GM21390 (cell line): Measurements from ENCODE around the gene SLC4A4.

Experiments used
- ATAC-seq: cut with Tn5 transposase; IDR thresholded peaks from one replicate; pipeline ENCODE4 v1.9.1; 2021; ENCODE audit not compliant: unreplicated experiment

SLC4A4 gene

DNA sequence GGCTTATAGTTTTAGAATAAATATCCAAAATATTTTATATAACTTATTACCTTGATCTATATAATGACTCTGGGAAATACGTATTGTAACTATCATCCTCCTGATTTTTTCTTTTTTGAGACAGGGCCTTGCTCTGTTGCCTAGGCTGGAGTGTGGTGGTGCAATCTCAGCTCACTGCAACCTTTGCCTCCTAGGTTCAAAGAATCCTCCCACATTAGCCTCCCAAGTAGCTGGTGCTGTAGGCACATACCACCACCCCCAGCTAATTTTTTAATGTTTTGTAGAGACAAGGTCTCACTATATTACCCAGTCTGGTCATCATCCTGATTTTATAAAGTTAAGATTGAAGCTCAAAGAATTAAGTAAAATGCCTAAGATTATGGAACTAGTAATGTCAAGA is 193.6 kb downstream of the SLC4A4 start:
- ATAC-seq, result no peak

DNA sequence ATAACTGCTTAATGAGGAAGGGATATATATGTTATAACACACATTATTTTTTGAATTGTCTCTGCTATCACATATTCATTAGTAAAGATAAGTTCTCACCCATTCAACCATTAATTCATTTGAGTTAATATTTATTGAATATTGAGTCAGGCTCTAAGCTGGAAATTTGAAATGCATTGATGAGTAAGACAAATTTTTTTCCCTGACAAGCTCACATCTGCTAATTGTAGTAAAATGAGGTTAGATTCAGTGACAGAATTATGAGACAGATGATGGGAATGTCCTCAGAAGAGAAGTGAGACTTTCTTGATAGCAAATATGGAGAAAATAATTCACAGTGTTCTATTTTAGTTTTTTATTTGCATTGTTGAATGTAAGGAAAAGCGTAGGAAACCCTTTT is 194.3 kb downstream of the SLC4A4 start:
- ATAC-seq, result no peak

DNA sequence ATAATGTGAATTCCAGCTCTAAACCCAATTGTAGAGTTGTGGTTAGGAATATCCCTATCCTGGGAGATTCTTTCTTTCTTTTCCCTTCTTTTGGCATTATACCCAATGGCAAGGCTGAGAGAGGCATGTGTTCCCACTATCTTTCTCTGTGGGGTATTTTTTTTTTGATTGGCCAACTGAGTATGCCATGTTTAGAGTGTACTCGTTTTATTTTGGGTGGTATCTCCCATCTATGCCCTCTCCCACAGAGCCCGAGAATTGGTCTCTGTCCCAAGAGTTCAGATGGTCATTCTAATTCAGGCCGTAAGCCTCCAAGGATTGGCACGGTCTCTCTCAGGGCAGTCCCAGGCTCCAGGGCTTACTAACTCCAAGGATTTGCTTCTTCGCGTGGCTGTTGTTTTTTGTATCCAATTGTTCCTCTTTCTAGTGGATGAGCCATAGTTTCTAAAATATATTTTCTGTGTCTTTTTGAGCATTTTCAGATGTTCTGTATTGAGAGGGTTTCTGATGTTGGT is 198.8 kb downstream of the SLC4A4 start:
- no peak for ATAC-seq

- no peak for ATAC-seq
These were observed 199.7 kb downstream of the SLC4A4 start for GRCh38 chr4:71538528-71538927.

DNA sequence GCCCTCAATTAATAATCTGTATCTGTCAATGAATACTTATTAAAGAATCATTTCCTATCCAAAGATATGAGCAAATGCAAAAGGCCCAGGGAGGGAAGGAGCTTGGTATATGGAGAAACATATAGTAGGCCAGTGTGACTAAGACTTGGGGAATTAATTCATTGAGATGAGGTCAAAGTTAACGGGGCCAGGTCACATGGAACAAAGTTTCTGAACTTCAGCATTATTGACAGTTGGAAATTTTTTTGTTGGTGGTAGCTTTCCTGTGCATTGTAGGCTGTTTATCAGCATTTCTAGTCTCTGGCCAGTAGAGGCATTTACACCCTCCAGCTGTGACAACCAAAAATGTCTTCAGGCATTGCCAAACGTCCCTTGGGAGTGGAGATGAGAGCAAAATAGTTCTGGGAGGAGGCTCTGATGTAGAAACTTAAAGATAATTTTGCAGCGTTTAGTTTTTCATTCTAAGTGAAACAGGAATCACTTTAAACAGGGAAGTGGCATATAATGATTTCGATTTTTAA is 202.0 kb downstream of the SLC4A4 start:
- ATAC-seq, result no peak

DNA sequence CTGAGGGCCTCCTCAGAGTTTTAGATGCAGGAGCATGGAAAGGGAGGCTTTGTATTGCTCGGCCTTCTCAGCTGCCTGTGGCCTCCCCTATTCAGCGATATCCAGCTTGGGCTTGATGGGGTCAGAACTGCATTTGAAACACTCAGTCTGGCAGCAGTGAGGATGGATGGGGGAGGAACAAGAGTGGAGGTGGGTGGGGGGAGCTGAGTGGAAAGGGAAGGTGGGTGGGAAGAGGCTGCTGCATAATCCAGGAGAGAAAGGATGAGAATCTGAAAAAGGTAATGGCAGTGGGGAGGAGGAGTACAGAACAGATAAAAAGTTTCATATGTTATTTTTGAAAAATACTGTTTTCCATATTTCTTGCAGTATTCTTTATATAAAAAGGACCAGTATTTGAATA is 202.7 kb downstream of the SLC4A4 start:
- ATAC-seq, result no peak

GRCh38 chr4:71545168-71545567 is 206.3 kb downstream of the SLC4A4 start:
- ATAC-seq, result no peak

DNA sequence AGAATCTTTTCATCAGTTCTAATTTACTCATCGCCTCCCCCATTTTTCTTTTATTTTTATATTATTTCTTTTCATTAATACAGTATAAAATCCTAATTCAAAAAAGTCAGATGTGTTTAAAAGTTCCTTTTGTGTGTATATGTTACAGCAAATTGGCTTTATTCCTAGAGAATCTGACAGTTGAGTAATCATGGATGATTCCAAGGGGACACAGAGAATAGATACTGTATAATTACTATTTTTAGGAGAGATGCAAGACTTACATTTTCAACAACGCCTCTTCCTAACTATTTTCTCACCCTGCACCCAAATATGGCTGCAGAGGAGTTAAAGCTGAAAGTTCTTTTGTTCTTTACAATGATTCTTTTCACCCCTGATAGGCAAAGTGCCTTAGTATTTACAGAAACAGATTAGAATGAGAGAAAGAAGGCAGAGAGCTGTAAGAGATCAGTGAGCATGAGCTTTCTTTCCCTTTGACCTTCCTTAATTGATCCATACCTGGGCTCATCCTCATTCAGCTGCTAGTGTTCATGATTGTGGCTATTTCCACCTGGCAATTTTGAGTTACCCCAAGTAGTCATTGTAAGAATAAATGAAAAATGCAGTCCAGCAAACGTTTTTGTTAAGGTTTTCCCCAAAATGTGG is 210.8 kb downstream of the SLC4A4 start:
- ATAC-seq, result no peak

GRCh38 chr4:71550220-71551165 is 211.7 kb downstream of the SLC4A4 start:
- no peak for ATAC-seq

DNA sequence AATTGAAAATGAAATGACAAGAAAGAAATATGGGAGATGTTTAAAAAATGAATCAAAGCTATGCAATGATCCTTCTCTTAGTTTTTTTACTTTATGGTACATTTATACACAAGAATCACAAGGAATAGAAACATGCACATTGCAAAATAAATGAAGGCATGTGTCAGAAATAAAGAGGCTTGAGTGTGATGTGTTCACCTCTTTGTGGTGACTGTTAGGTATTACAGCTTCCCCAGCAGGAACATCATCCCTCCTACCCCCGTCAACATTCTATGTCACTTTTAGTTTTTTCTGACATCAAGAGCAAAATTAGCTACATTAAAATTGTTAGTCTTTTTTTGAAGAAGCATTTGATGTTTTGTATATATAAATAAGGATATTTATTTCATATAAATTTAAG is 214.8 kb downstream of the SLC4A4 start:
- ATAC-seq, result no peak

- ATAC-seq, result no peak
These were observed 215.2 kb downstream of the SLC4A4 start for GRCh38 chr4:71554025-71554424.

GRCh38 chr4:71558248-71558647 is 219.4 kb downstream of the SLC4A4 start:
- ATAC-seq, result peak; percentile 83

DNA sequence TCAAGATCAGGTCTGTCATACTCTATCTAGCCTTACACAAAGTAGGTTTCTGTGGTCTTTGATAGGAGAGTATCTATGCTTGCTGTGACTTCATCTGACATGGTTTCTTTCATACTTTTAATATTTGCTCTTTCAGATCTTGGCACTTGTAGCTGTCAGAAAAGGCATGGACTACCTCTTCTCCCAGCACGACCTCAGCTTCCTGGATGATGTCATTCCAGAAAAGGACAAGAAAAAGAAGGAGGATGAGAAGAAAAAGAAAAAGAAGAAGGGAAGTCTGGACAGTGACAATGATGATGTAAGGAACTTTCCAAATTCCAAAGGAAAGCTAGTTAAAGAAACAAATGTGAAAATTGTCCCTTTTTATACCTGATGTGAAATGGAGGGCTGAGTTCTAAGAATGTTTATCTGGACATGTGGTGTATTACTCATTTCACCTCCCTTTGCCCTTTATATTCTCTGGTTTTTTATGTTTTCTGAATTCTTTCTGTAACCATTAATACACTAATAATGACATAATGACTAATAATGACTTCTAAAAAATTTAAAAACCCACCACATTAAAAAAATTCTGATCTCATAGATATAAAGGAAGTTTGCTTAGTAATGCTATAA is 221.2 kb downstream of the SLC4A4 start:
- ATAC-seq, result no peak

GRCh38 chr4:71564775-71565174 is 226.0 kb downstream of the SLC4A4 start:
- no peak for ATAC-seq

- no peak for ATAC-seq
These were observed 228.0 kb downstream of the SLC4A4 start for GRCh38 chr4:71566856-71567255.

DNA sequence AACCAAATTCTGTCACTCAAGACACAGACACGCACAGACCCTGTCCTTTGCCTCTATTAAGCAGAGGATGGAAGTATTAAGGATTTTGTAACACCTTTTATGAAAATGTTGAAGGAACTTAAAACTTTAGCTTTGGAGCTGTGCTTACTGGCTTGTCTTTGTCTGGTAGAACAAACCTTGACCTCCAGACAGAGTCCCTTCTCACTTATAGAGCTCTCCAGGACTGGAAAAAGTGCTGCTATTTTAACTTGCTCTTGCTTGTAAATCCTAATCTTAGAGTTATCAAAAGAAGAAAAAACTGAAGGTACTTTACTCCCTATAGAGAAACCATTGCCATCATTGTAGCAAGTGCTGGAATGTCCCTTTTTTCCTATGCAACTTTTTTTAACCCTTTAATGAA is 229.3 kb downstream of the SLC4A4 start:
- no peak for ATAC-seq

- ATAC-seq, result no peak
These were observed 231.7 kb downstream of the SLC4A4 start for GRCh38 chr4:71570492-71570891.

- ATAC-seq, result no peak
These were observed 232.5 kb downstream of the SLC4A4 start for GRCh38 chr4:71571346-71571745.

DNA sequence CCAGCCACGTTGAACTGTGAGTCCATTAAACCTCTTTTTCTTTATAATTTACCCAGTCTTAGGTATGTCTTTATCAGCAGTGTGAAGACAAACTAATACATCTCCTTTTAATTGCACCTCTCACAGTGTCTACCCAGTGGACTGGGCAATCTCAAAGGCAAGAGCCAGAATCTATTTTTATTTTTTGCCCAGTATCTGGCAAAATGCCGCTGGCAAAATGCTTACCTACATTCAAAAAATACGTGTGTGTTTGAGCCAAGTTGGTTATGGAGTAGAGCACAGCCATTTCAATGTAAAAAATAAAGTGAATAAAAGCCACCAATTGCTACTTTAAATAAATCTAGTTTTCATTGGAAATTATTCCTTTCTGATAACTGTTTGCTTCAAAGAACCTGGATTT is 245.2 kb downstream of the SLC4A4 start:
- no peak for ATAC-seq

DNA sequence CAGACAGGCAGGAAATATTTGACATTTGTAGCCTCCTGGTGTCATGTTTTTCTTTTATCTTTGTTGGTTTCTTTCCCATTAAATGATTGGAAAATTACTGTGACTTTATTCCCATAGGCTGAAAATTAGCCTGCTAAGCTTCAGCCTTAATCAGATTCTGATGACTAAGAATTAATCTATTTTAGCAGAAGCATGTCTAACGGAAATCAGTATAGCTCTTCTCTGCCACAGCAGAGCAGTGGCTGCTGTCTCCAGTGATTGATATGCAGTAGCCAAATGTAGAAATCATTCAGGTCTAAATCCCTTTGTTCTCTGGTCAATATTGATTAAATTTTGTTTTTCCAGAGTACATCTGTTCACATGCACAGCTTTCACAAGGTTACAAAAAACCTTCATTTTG is 245.8 kb downstream of the SLC4A4 start:
- no peak for ATAC-seq

DNA sequence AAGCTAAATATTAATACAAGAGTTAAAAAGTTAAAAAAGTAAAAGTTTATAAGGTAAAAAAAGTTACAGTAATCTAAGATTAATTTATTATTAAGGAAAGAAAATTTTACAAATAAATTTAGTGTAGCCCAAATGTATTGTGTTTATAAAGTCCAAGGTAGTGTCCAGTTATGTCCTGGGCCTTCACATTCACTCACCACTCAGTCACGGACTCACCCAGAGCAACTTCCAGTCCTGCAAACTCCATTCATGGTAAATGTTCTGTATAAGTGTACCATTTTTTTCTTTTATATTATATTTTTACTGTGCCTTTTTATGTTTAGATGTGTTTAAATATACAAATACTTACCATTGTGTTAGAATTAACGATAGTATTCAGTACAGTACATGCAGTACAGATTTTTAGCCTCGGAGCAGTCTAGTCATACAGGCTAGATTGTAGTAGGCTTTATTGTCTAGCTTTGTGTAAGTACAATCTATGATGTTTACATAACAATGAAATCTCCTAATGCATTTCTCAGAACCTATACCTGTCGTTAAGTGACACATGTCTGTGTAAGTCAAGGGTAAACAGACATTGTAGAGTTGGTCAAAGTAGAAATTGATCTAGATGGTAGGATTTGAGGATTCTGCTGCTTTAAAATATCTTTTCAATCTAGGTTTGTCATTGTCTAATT is 247.4 kb downstream of the SLC4A4 start:
- ATAC-seq, result no peak
